ENCODE data around the gene TTC28. TPM values are rescaled to one million over a fixed set of nuclear protein-coding genes. Genes with fewer than 3 reads are reported as not detected.

TTC28 gene
- total and polyA plus RNA-seq, 7 donors: 1.2 to 12.1 (median 3.5) TPM

DNA sequence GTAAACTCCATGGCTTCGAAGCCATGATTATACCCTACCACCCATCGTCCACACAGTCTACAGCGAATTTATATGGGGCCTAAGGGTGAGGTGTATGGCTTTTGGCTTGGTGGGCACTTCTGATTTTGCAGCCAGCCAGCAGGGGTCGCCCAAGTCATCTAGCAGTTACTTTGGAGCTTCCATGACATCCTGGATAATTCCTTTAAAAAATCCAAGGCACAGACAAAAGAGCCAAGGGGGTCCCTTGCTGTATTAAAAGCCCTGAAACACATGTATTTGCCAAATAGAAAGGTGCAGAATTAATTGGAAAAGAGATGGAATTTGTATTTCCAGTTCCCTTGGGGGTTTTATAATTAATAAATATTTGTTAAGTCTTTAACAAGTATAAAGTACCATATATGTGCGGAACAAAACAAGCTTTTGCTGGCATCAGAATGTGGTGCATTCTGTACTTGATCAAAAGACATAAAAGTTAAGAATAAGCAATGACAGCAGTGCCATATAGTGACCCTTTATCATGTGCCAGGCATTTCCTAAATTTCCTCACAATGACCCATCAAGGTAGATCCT is 627.8 kb downstream of the TTC28 start:
- TF ChIP-seq, protein P1, sequence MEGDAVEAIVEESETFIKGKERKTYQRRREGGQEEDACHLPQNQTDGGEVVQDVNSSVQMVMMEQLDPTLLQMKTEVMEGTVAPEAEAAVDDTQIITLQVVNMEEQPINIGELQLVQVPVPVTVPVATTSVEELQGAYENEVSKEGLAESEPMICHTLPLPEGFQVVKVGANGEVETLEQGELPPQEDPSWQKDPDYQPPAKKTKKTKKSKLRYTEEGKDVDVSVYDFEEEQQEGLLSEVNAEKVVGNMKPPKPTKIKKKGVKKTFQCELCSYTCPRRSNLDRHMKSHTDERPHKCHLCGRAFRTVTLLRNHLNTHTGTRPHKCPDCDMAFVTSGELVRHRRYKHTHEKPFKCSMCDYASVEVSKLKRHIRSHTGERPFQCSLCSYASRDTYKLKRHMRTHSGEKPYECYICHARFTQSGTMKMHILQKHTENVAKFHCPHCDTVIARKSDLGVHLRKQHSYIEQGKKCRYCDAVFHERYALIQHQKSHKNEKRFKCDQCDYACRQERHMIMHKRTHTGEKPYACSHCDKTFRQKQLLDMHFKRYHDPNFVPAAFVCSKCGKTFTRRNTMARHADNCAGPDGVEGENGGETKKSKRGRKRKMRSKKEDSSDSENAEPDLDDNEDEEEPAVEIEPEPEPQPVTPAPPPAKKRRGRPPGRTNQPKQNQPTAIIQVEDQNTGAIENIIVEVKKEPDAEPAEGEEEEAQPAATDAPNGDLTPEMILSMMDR (IDR thresholded peaks at IDR 0.05): peak; percentile 92
- H3K27me3 ChIP-seq (ENCODE audit: insufficient read depth in 3 of 3, low read length in 2 of 3): no peaks in the 10 kb centered on the region
- 52 to 56% (median 54%) methylated on average over 5 of the region's 5 CpGs for WGBS, 3 donors
- intact Hi-C loops (cut with DNase I): loop anchor here (2.0 to 10.0 kb wide), 5 partner anchors 390 to 783 kb away; no protein-coding TSS in a partner anchor
- no peaks in the 10 kb centered on the region for H3K4me1 ChIP-seq
- peak; percentile 67 to 84 (median 76) for ATAC-seq
- H3K4me3 ChIP-seq: no peak overlapping the region
- peak; percentile 72 to 88 for DNase-seq
- no peaks in the 10 kb centered on the region for H3K9me3 ChIP-seq
- H3K27ac ChIP-seq: no peak overlapping the region
- no peaks in the 10 kb centered on the region for H3K36me3 ChIP-seq (ENCODE audit: insufficient read depth in 1 of 2, low read depth in 1 of 2)

DNA sequence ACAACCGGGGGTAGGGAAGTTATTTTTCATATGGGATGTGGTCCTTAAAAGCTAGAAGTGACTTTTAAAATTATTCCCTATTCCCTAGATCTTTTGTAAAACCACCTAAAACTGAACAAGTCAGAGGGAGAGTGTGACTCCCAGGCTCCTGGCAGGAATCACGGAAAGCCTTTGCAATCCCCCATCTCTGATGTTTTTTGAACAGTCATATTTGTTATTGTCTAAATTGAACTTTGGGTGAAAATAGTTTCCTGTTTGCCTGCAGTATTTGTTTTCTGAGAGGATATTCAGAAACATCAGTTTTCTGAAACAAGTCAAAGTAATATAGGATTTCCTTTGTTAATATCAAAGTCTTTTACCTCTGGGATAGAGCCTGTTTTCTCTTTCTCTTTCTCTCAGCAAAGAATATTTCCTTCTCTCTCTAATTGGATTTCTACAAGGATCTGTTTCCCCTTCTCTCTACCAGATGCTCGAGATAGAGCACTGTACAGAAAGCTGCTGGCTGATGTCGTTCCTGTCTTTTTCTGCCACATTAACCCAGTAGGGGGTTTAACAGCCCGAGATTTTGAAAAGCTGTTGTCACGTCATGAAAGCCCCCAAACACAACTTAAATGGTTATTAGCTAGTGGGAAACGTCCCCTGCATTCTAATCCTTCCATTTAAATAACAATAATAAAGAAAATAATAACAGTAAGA is 628.4 kb downstream of the TTC28 start:
- no peak for ATAC-seq
- Histone ChIP-seq H3K36me3 (ENCODE audit: insufficient read depth in 1 of 2, low read depth in 1 of 2) (no peaks in the 10 kb centered on the region), H3K4me1 (no peaks in the 10 kb centered on the region), H3K9me3 (no peaks in the 10 kb centered on the region), H3K4me3 (no peak overlapping the region), H3K27me3 (ENCODE audit: insufficient read depth in 3 of 3, low read length in 2 of 3) (no peaks in the 10 kb centered on the region), H3K27ac (no peak overlapping the region)
- WGBS, 3 donors: 69 to 76% (median 73%) methylated on average over 7 of the region's 7 CpGs
- no peak for DNase-seq
- intact Hi-C loops (cut with DNase I): loop anchor here (2.0 to 10.0 kb wide), 5 partner anchors 391 to 784 kb away; no protein-coding TSS in a partner anchor
- TF ChIP-seq, protein P1 (IDR thresholded peaks at IDR 0.05): no peak

DNA sequence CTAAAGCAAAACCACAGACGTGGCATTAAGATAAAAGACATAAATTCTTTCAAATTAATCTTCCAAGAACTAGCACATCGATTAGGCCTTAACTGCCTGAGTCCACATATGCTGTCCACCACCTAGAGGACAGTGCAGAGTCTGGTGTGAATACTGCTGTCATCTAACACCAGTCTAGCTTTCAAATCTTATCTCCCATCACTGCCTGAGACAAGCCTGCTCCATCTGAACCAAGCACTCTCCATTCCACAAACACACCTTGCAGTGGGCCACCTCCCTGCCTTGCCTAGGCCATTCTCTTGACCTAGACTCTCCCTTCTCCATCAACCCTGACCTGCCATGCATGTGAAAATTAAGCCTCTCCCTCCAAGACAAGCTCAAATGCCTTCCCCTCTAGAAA is 631.1 kb downstream of the TTC28 start:
- no peak overlapping the region for H3K4me3 ChIP-seq
- no peak overlapping the region for H3K27ac ChIP-seq
- no peaks in the 10 kb centered on the region for H3K4me1 ChIP-seq
- ATAC-seq (no peak), DNase-seq (no peak)
- intact Hi-C loops (cut with DNase I): loop anchor here in 1 of 2 donors (10.0 kb wide), 1 partner anchor 766 kb away; no protein-coding TSS in a partner anchor
- TF ChIP-seq, protein P1 (IDR thresholded peaks at IDR 0.05): no peak
- no peaks in the 10 kb centered on the region for H3K27me3 ChIP-seq (ENCODE audit: insufficient read depth in 3 of 3, low read length in 2 of 3)
- no peaks in the 10 kb centered on the region for H3K36me3 ChIP-seq (ENCODE audit: insufficient read depth in 1 of 2, low read depth in 1 of 2)
- no peaks in the 10 kb centered on the region for H3K9me3 ChIP-seq
- WGBS, 3 donors: 65 to 77% (median 72%) methylated on average over 2 of the region's 2 CpGs

DNA sequence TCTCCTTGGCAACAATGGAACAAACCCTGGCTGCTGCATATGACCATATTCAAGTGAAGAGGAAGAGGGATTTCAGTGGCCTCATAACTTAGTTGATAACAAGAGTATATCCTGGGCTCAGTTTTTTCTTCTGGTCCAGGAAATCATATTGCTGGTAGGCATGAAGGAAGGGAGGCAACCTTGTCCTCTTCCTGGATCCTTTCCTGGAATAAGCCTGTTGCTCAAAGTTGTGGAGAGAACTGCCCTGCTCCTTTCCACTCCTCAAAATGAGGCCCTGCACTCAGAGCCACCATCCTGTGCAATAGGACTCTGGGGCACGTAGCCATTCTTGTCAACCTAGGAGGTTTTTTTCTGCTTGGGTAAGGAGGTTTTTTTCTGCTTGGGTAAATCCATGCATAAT is 631.9 kb downstream of the TTC28 start:
- H3K4me1 ChIP-seq: no peaks in the 10 kb centered on the region
- intact Hi-C loops (cut with DNase I): loop anchor here in 1 of 2 donors (10.0 kb wide), 1 partner anchor 767 kb away; no protein-coding TSS in a partner anchor
- TF ChIP-seq, protein P1 (IDR thresholded peaks at IDR 0.05): no peak
- H3K36me3 ChIP-seq (ENCODE audit: insufficient read depth in 1 of 2, low read depth in 1 of 2): no peaks in the 10 kb centered on the region
- H3K4me3 ChIP-seq: no peak overlapping the region
- H3K27me3 ChIP-seq (ENCODE audit: insufficient read depth in 3 of 3, low read length in 2 of 3): no peaks in the 10 kb centered on the region
- WGBS, 3 donors: 81 to 93% (median 82%) methylated on average over 1 of the region's 1 CpG
- H3K27ac ChIP-seq: no peak overlapping the region
- ATAC-seq: no peak
- DNase-seq: no peak
- H3K9me3 ChIP-seq: no peaks in the 10 kb centered on the region

Data from psoas muscle (tissue), 8 donors.